Heart right ventricle (tissue), 16 donors: ENCODE results near the gene C1D. TPM values are rescaled to one million over a fixed set of nuclear protein-coding genes. Genes with fewer than 3 reads are reported as not detected.

Experiments
- ATAC-seq, 8 donors: fragments of 200-7000 bp; cut with Tn5 transposase; one replicate each; pipeline ENCODE4 v1.9.1; 2020; ENCODE audit warnings: mild to moderate bottlenecking in 8 of 8, moderate library complexity in 8 of 8, moderate number of reproducible peaks in 1 of 8
- DNase-seq, 2 donors: peaks; one replicate each; pipeline ENCODE4 v3.0.0-alpha.2; 2020
- H3K27ac ChIP-seq, 10 donors: fragments of 200-600 bp; sonication (generic) in 2 of 10; one replicate each; pipeline versions ENCODE4 v1.5.0 to v1.8.0; 2020 to 2022; ENCODE audit warnings: mild to moderate bottlenecking in 3 of 10
- H3K27me3 ChIP-seq, 7 donors: fragments of 200-600 bp; one replicate each; pipeline ENCODE4 v1.8.0; 2021 to 2022; ENCODE audit warnings: mild to moderate bottlenecking in 2 of 7
- H3K36me3 ChIP-seq, 9 donors: fragments of 200-600 bp; sonication (generic) in 1 of 9; one replicate each; pipeline versions ENCODE4 v1.5.0 to v1.8.0; 2020 to 2022; ENCODE audit warnings: mild to moderate bottlenecking in 2 of 9
- H3K4me1 ChIP-seq, 9 donors: fragments of 200-600 bp; sonication (generic) in 1 of 9; one replicate each; pipeline versions ENCODE4 v1.5.0 to v1.8.0; 2020 to 2022; ENCODE audit warnings: mild to moderate bottlenecking in 4 of 9
- H3K4me3 ChIP-seq, 10 donors: fragments of 200-600 bp; sonication (generic) in 2 of 10; one replicate each; pipeline versions ENCODE4 v1.5.0 to v1.8.0; 2020 to 2022; ENCODE audit warnings: mild to moderate bottlenecking in 7 of 10, moderate library complexity in 2 of 10
- H3K9me3 ChIP-seq, 11 donors: fragments of 200-600 bp in 10 of 11; sonication (generic) in 2 of 11; one replicate each; pipeline versions ENCODE4 v1.5.0 to v1.8.0; 2013 to 2022; ENCODE audit warnings: mild to moderate bottlenecking in 2 of 11, control low read depth in 1 of 11, moderate library complexity in 1 of 11
- WGBS, 2 donors: extraction: QIAGEN DNeasy Blood & Tissue Kit; methylation state at CpG; one replicate each; pipeline ENCODE4 v1.1.7; 2013; ENCODE audit warnings: inconsistent platforms in 1 of 2; 5-methylcytosine and 5-hydroxymethylcytosine counted together
- intact Hi-C, 10 donors: fragments of 100-400 bp; cut with DNase I; formaldehyde crosslinking; loops; one replicate each; pipeline versions ENCODE4 v1.11.1 to v1.14.2; 2022
- polyA plus RNA-seq, 2 donors: library from polyadenylated mRNA; stranded (reverse); fragments of 200-250 nt; gene quantifications; one replicate each; pipeline ENCODE4 v1.2.3, GENCODE V29; 2013
- total RNA-seq, 10 donors: library from RNA; stranded (reverse); fragmentation: NEBNext Ultra II Directional in 3 of 10; extraction: Animal tissue kit (Norgen Biotek cat#: 25700) in 3 of 10; gene quantifications; one replicate each; pipeline versions ENCODE4 v1.2.1 to v1.2.4, GENCODE V29; 2021 to 2023
- TF ChIP-seq, protein P1 (sequence below), 9 donors: fragments of 200-600 bp; sonication (generic) in 2 of 9; IDR thresholded peaks; one replicate each; pipeline versions ENCODE4 v1.5.0 to v1.8.0; 2021 to 2022; ENCODE audit warnings: antibody characterized with exemption in 9 of 9, mild to moderate bottlenecking in 5 of 9, moderate library complexity in 1 of 9
- donor health status: Arrhythmogenic right ventricular cardiomyopathy.
- donor health status: ischemic (EF 13 %, LVEDD 7.1; RV severe dilation, severe dysfunction).
- donor health status: healthy with polysubstance abuse.
- donor health status: DM: no; HTN: yes; CAD: no.
- donor health status: DM: no; HTN: no; CAD: no.
- donor health status: ischemic (EF 25% LVEDD 6.9; RV normal size, moderate dysfunction).
- donor health status: ischemic (EF 25% LVEDD 5.7; RV mildly dilated, moderate dysfunction).
- donor health status: healthy.
- donor health status: DM: yes; HTN: yes; CAD: no.
- donor health status: Ischemic cardiomyopathy.
- donor health status: ischemic (EF 35%, LVEDD 5.7; RV mildly dilated, moderate dysfunction).
- donor health status: nonischemic (EF 11% LVEDD 7.7; RV severe dilation, severe dysfunction).
- donor health status: DM: yes; HTN: yes; CAD: no.
- donor health status: PGD.
- donor health status: ischemic (EF 29% LVEDD 5.4; RV normal size, mild dysfunction).
- donor health status: nonischemic (EF 23%, LVEDD 6.1; RV moderate dilation, normal function).

The C1D gene
- total and polyA plus RNA-seq, 12 donors: 7.4 to 25.2 (median 14.5) TPM

DNA sequence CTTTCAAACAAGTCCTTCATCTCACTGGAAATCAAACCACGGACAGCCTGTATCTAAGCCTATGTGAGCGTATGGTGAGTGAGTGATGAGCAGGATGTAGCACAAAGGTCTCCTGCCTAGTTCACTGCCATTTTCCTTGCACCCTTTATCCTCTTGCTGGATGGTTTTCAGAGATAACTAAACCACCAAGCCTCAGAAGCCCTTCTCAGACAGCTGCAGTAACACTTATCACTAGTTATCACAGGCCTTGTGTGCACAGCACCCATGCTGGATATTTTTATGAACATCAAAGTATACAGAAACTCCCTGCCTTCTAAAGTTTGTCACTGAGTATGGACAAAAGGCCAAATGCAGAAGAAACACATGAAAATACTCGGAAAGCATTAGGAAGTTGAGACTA, 69.5 kb downstream of the C1D start:
- TF ChIP-seq, protein P1, sequence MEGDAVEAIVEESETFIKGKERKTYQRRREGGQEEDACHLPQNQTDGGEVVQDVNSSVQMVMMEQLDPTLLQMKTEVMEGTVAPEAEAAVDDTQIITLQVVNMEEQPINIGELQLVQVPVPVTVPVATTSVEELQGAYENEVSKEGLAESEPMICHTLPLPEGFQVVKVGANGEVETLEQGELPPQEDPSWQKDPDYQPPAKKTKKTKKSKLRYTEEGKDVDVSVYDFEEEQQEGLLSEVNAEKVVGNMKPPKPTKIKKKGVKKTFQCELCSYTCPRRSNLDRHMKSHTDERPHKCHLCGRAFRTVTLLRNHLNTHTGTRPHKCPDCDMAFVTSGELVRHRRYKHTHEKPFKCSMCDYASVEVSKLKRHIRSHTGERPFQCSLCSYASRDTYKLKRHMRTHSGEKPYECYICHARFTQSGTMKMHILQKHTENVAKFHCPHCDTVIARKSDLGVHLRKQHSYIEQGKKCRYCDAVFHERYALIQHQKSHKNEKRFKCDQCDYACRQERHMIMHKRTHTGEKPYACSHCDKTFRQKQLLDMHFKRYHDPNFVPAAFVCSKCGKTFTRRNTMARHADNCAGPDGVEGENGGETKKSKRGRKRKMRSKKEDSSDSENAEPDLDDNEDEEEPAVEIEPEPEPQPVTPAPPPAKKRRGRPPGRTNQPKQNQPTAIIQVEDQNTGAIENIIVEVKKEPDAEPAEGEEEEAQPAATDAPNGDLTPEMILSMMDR (IDR thresholded peaks at IDR 0.05): no peak
- no peak for ATAC-seq
- no peaks in the 10 kb centered on the region for H3K36me3 ChIP-seq
- peaks cover 0 to 3% (median 0%) of the 10 kb centered on the region in 11 donors for H3K9me3 ChIP-seq
- no peak for DNase-seq
- peaks cover 0 to 12% (median 0%) of the 10 kb centered on the region in 7 donors for H3K27me3 ChIP-seq
- no peaks in the 10 kb centered on the region for H3K4me1 ChIP-seq
- H3K4me3 ChIP-seq: no peak overlapping the region
- no peak overlapping the region for H3K27ac ChIP-seq
- intact Hi-C loops: no loop called here
- WGBS, 2 donors: 77 to 90% methylated on average over 3 of the region's 3 CpGs

DNA sequence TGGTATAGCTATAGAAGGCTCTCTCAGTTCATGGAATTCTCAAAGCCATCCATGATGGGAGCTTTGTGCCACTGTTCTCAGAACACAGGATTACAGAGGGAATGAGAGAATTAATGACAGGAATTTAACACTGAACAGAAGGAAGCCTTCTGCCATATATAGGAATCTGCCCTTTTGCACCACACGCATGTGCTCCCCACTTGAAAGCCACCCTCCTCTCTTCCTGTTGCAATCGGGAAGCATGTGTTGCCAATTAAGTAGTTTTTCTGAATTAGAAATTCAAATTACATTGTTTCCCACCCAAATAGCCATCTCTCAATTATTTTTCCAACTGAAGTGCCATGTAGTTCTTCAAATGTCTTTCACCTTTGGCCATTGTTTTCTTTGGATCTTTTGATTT, 71.3 kb downstream of the C1D start:
- ATAC-seq (no peak), DNase-seq (no peak)
- WGBS, 2 donors: 34 to 70% methylated on average over 2 of the region's 2 CpGs
- H3K36me3 ChIP-seq: no peaks in the 10 kb centered on the region
- H3K4me3 ChIP-seq: no peak overlapping the region
- TF ChIP-seq, protein P1 (IDR thresholded peaks at IDR 0.05): no peak
- peaks cover 0 to 12% (median 0%) of the 10 kb centered on the region in 7 donors for H3K27me3 ChIP-seq
- intact Hi-C loops: no loop called here
- no peak overlapping the region for H3K27ac ChIP-seq
- H3K4me1 ChIP-seq: no peaks in the 10 kb centered on the region
- H3K9me3 ChIP-seq: peaks cover 0 to 8% (median 0%) of the 10 kb centered on the region in 11 donors

Other genes starting within 250 kb of the C1D start
- gene PNO1, start 94.9 kb upstream of the C1D start, total RNA-seq: 10 to 100 TPM in 2 of 10 donors, 1 to 10 TPM in 8; 5.7 to 13.2 (median 8.6) TPM
- 10 to 100 TPM in 1 of 2 donors, 1 to 10 TPM in 1; 4.4 to 13.5 TPM for gene PNO1, start 94.9 kb upstream of the C1D start, polyA plus RNA-seq
- 10 to 100 TPM; 32.5 to 46.1 (median 39.3) TPM for gene PPP3R1, start 189.5 kb upstream of the C1D start, total RNA-seq
- gene PPP3R1, start 189.5 kb upstream of the C1D start, polyA plus RNA-seq: 10 to 100 TPM in 1 of 2 donors, 1 to 10 TPM in 1; 8.4 to 13.3 TPM